ENCODE results near the gene AMBP. TPM values are rescaled to one million over a fixed set of nuclear protein-coding genes. Genes with fewer than 3 reads are reported as not detected.

The AMBP gene
- total and polyA plus RNA-seq, 7 donors, result 0.16 to 0.84 TPM; not detected in 5

GRCh38 chr9:114029311-114030170 is 48.6 kb downstream of the AMBP start:
- peaks cover 5% of the 10 kb centered on the region for H3K4me1 ChIP-seq
- H3K36me3 ChIP-seq (ENCODE audit: insufficient read depth in 1 of 2, low read depth in 1 of 2), result peaks cover 0 to 20% of the 10 kb centered on the region in 2 donors
- H3K9me3 ChIP-seq, result no peaks in the 10 kb centered on the region
- no peak for TF ChIP-seq CTCF (IDR thresholded peaks at IDR 0.05)
- 87 to 91% (median 88%) methylated on average over 12 of the region's 12 CpGs for WGBS, 3 donors
- no peaks in the 10 kb centered on the region for H3K27me3 ChIP-seq (ENCODE audit: insufficient read depth in 3 of 3, low read length in 2 of 3)
- ATAC-seq (no peak), DNase-seq (no peak)
- intact Hi-C loops (cut with DNase I), result loop anchor here (5.0 kb wide), 3 partner anchors 62 to 347 kb away; no protein-coding TSS in a partner anchor
- H3K4me3 ChIP-seq, result no peak overlapping the region
- H3K27ac ChIP-seq, result no peak overlapping the region

- Histone ChIP-seq H3K4me1 (no peaks in the 10 kb centered on the region), H3K27me3 (ENCODE audit: insufficient read depth in 3 of 3, low read length in 2 of 3) (no peaks in the 10 kb centered on the region), H3K4me3 (no peak overlapping the region), H3K36me3 (ENCODE audit: insufficient read depth in 1 of 2, low read depth in 1 of 2) (peaks cover 0 to 20% of the 10 kb centered on the region in 2 donors), H3K9me3 (peaks cover 8% of the 10 kb centered on the region), H3K27ac (no peak overlapping the region)
- intact Hi-C loops (cut with DNase I), result no loop called here
- WGBS, 3 donors, result 97 to 98% (median 97%) methylated on average over 22 of the region's 22 CpGs
- no peak for TF ChIP-seq CTCF (IDR thresholded peaks at IDR 0.05)
- ATAC-seq (no peak), DNase-seq (no peak)
Measured at GRCh38 chr9:114028646-114029045, 49.5 kb downstream of the AMBP start.

- H3K4me1 ChIP-seq, result no peaks in the 10 kb centered on the region
- DNase-seq, result no peak
- ATAC-seq, result no peak
- peaks cover 13% of the 10 kb centered on the region for H3K9me3 ChIP-seq
- no peak overlapping the region for H3K4me3 ChIP-seq
- intact Hi-C loops (cut with DNase I), result no loop called here
- no peak for TF ChIP-seq CTCF (IDR thresholded peaks at IDR 0.05)
- WGBS, 3 donors, result 97% methylated on average over 4 of the region's 4 CpGs
- no peaks in the 10 kb centered on the region for H3K27me3 ChIP-seq (ENCODE audit: insufficient read depth in 3 of 3, low read length in 2 of 3)
- peaks cover 0 to 20% of the 10 kb centered on the region in 2 donors for H3K36me3 ChIP-seq (ENCODE audit: insufficient read depth in 1 of 2, low read depth in 1 of 2)
- H3K27ac ChIP-seq, result no peak overlapping the region
Measured at GRCh38 chr9:114027863-114028465, 50.1 kb downstream of the AMBP start.

GRCh38 chr9:114027159-114027862 is 50.8 kb downstream of the AMBP start:
- Histone ChIP-seq H3K4me3 (no peak overlapping the region), H3K36me3 (ENCODE audit: insufficient read depth in 1 of 2, low read depth in 1 of 2) (peaks cover 0 to 20% of the 10 kb centered on the region in 2 donors), H3K27ac (no peak overlapping the region), H3K9me3 (peaks cover 17% of the 10 kb centered on the region), H3K27me3 (ENCODE audit: insufficient read depth in 3 of 3, low read length in 2 of 3) (no peaks in the 10 kb centered on the region), H3K4me1 (no peaks in the 10 kb centered on the region)
- no peak for TF ChIP-seq CTCF (IDR thresholded peaks at IDR 0.05)
- intact Hi-C loops (cut with DNase I), result no loop called here
- ATAC-seq (no peak), DNase-seq (no peak)
- WGBS, 3 donors, result 87 to 92% (median 90%) methylated on average over 13 of the region's 13 CpGs
